Raji (cell line): ENCODE measurements around the gene CEMIP.

ENCODE experiments used
- POLR2A ChIP-seq: IDR thresholded peaks from 2 replicates; pipeline ENCODE4 v1.6.1; 2011; ENCODE audit warnings: low read depth, low read length, control low read depth; ENCODE audit not compliant: insufficient read depth

CEMIP gene

GRCh38 chr15:80776420-80777045 lies 2.6 kb upstream of the CEMIP start:
- no peak for TF ChIP-seq POLR2A

GRCh38 chr15:80777137-80777536 lies 2.0 kb upstream of the CEMIP start:
- TF ChIP-seq POLR2A: no peak

DNA sequence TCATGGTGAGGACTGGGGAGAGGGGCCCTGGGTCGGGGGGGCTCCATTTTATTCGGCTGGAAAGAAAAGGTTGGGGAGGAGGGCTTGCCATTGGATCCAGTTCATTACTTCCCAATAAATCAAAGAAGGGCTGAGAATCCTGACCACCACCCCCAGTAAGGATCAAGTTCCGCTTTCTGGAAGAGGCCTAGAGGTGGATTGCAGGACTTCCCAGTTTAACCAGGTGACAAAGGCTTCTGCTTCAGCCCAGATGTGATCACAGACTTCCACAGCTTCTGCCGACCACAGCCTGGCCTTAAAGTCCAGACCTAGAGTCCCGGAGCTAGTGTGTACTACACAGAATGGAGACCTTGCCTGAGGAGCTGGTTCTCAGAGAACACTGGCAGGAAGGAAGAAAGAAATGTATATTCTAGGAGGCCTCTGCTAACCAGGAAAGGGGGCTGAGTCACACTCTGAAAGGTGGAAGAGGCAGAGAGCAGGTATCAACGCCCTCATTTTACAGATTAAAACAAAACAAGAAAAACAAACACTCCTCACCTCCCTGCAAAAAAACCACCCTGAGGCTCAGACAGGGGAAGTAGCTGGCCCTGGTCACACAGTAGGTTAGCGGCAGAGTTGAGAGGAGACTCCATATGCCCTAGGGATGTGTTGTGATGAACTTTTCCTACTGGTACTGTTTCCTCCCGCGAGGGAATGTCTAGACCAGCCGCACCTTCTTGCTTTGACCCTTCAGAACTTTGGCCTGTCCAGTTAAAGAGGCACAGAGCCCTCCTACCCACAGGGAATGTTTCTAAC lies 1.1 kb upstream of the CEMIP start:
- TF ChIP-seq POLR2A: no peak

- no peak for TF ChIP-seq POLR2A
These were observed 578 bp upstream of the CEMIP start for GRCh38 chr15:80778621-80778963.

DNA sequence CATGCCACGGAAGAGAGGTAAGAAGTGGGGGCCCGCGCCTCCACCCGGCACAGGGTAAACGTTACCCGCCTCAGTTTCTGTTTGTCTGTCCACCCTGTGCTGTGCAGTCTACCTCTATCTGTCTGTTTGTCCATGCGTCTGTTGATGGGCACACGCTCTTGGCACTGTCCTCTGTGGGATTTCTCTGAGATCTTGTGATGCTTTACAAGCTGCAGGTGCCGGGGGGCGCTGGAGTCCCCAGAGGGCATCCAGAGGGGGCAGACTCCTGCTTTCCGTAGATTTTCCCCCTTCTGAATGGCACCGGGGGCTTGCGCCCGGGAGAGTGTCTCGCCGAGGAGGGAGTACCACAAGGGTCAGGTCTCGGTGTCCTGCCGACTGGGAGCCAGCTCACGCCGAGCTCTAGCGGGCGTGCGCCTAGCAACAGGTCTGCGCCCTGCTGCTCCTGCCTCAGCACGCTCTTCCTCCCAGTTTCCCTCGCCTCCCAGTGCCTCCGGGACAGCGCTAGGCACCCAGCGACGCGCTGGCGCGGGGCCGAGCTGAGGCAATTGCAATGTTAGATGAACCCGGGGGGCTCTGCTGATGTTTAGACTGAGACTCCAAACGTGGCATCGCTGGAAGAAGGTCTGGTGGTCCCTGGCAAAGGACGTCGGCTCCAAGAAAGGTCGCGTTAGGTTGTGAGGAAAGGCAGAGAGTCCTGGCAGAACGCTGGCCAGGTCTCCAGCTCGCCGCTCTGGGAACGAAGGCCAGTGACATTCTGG lies 667 bp downstream of the CEMIP start:
- TF ChIP-seq POLR2A: no peak

- TF ChIP-seq POLR2A: no peak
These were observed 1.4 kb downstream of the CEMIP start for GRCh38 chr15:80780416-80781221.

GRCh38 chr15:80783260-80783659 lies 4.1 kb downstream of the CEMIP start:
- no peak for TF ChIP-seq POLR2A

DNA sequence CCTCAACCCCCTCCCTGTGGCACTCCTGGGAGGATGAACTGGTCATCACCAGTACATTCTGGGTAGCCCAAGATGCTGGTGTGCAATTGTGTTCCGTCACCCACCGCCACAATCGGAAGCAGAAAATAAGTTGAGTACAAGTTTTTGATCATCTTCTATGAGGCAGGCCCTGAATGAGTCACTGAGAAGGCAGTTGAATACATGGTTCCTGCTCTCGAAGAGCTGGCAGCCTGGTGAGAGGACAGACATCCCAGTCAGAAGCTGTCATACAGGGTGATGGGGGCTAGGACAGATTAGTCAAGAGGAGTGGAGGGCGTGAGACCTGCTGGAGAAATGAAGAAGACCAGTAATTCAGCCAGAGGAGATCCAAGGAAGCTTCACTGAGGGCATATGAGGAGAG lies 6.2 kb downstream of the CEMIP start:
- no peak for TF ChIP-seq POLR2A

GRCh38 chr15:80785811-80786354 lies 6.7 kb downstream of the CEMIP start:
- TF ChIP-seq POLR2A: no peak

GRCh38 chr15:80787316-80787715 lies 8.1 kb downstream of the CEMIP start:
- no peak for TF ChIP-seq POLR2A

GRCh38 chr15:80788536-80788935 lies 9.4 kb downstream of the CEMIP start:
- no peak for TF ChIP-seq POLR2A

DNA sequence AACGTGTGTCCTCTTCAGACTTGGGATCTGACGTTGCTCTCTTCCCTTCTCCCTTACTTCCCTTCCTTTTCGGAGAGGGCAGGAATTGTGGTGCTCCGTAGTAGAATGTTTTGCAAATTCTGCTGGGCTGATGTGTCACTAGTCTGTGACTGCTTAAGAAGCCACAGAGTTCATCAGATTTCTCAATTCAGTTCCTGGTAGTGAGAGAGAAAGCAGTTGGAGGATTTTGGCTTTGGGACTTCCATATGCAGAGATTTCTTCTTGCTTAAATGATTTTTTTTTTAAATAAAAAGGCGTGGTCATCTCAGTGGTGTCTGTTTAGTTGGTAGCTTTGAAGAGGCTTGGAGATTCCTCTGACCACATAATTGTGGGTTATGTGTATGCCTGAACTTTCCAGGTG lies 10.1 kb downstream of the CEMIP start:
- no peak for TF ChIP-seq POLR2A

- TF ChIP-seq POLR2A: no peak
These were observed 10.6 kb downstream of the CEMIP start for GRCh38 chr15:80789796-80790195.

- TF ChIP-seq POLR2A: no peak
These were observed 11.1 kb downstream of the CEMIP start for GRCh38 chr15:80790236-80790635.

DNA sequence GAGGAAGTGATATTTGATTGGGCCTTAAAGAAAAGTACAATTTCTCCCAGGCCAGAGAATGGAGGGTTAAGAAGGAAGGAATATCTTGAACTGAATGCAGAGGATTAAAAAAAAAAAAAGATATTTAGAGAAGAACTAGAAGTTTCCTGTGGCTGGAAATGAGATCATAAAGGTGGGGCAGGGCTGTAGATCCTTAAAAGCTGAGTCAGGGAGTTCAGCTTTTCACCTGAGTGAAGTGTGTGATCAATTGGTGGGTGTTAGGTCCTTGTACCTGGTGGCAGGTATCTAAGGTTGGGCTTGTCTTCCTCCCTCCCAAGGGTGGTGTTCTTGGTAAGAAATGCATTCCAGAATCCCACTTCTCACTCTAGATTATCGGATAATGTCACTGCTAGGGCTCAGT lies 11.8 kb downstream of the CEMIP start:
- TF ChIP-seq POLR2A: no peak
